Measurements from ENCODE around the gene ANAPC5. TPM values are rescaled to one million over a fixed set of nuclear protein-coding genes. Genes with fewer than 3 reads are reported as not detected.

Gene ANAPC5
- total and polyA plus RNA-seq, 2 experiments from 2014 or later: 128 to 144 TPM

DNA sequence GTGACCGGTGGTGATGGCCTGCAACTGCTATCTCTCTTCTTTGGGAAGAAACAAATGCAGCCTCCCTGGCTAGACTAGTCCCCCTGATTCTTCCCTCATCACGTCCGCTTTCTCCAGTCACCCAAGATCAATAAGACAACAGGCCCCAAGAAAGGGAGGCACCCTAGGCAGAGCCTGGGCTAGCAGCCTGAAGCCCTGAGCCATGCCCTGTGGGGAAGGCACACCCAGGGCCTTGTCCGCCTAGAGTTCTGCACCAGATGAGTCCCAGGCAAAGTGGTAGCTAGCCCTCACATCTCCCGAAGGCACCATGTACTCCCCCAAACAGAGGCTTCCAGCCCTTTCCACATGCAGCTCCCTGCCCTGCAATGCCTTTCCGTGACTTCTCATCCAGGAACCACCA lies 90.8 kb downstream of the ANAPC5 start:
- Histone ChIP-seq H3K4me1 (ENCODE audit: insufficient read depth) (no peaks in the 10 kb centered on the region), H4K20me1 (ENCODE audit: insufficient read depth) (no peaks in the 10 kb centered on the region), H3K27me3 (replicated peaks; ENCODE audit: insufficient read depth) (no peaks in the 10 kb centered on the region), H3K9me2 (ENCODE audit: insufficient read depth) (no peaks in the 10 kb centered on the region), H3K27ac (no peak overlapping the region), H3K9me3 (ENCODE audit: low read depth) (no peaks in the 10 kb centered on the region), H3K36me3 (ENCODE audit: low read depth) (peaks cover 16% of the 10 kb centered on the region; the same call in 1 of the 2 replicates), H3K4me3 (no peak overlapping the region), H3K9ac (no peak overlapping the region), H2AFZ (no peak overlapping the region), H3K79me2 (ENCODE audit: insufficient read depth) (no peaks in the 10 kb centered on the region), H3F3A (ENCODE audit: insufficient read depth) (no peaks in the 10 kb centered on the region), H3K4me2 (ENCODE audit: unreplicated experiment) (no peak overlapping the region)
- 91 to 96% methylated on average over 6 of the region's 6 CpGs for WGBS, 2 experiments (ENCODE audit: low coverage in 1 of 2, low lambda C conversion rate in 2 of 2, missing lambda C conversion rate in 2 of 2)
- in situ Hi-C loops (cut with MboI): no loop called here
- no peak for TF ChIP-seq EZH2 (IDR thresholded peaks at IDR 0.05; ENCODE audit: insufficient read depth, poor library complexity, severe bottlenecking)
- DNase-seq: no peak

GRCh38 chr12:121260091-121260490 lies 92.1 kb downstream of the ANAPC5 start:
- Histone ChIP-seq H3K79me2 (ENCODE audit: insufficient read depth) (no peaks in the 10 kb centered on the region), H3K9me2 (ENCODE audit: insufficient read depth) (no peaks in the 10 kb centered on the region), H3K4me1 (ENCODE audit: insufficient read depth) (no peaks in the 10 kb centered on the region), H3K36me3 (ENCODE audit: low read depth) (peaks cover 16% of the 10 kb centered on the region; the same call in 1 of the 2 replicates), H3K4me2 (ENCODE audit: unreplicated experiment) (no peak overlapping the region), H4K20me1 (ENCODE audit: insufficient read depth) (no peaks in the 10 kb centered on the region), H3K4me3 (no peak overlapping the region), H3K27me3 (replicated peaks; ENCODE audit: insufficient read depth) (no peaks in the 10 kb centered on the region), H3K27ac (no peak overlapping the region), H3F3A (ENCODE audit: insufficient read depth) (no peaks in the 10 kb centered on the region), H2AFZ (no peak overlapping the region), H3K9ac (no peak overlapping the region), H3K9me3 (ENCODE audit: low read depth) (no peaks in the 10 kb centered on the region)
- WGBS, 2 experiments (ENCODE audit: low coverage in 1 of 2, low lambda C conversion rate in 2 of 2, missing lambda C conversion rate in 2 of 2): 89 to 91% methylated on average over 7 of the region's 7 CpGs
- TF ChIP-seq EZH2phosphoT487 (IDR thresholded peaks at IDR 0.05; ENCODE audit: insufficient read depth, low read depth): no peak
- no peak for TF ChIP-seq EZH2 (IDR thresholded peaks at IDR 0.05; ENCODE audit: insufficient read depth, poor library complexity, severe bottlenecking)
- DNase-seq: no peak
- in situ Hi-C loops (cut with MboI): no loop called here

DNA sequence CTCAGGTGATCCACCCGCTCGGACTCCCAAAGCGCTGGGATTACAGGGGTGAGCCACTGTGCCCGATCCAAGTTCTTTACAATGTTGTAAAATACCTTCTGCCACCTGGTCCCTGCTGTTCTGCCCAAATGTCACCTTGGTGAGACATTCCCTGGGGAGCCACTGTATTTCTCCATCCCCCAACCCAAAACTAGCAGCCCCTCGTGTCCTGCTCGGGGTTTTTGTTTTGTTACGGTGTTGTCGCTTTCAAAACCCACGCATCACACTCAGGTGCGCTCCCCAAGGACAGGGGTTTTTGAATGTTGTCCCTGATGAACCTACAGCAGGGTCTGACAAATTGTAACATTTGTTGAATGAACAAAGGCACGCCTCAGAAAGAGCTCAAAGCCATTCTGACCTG lies 93.1 kb downstream of the ANAPC5 start:
- no peaks in the 10 kb centered on the region for H4K20me1 ChIP-seq (ENCODE audit: insufficient read depth)
- no peaks in the 10 kb centered on the region for H3K27me3 ChIP-seq (replicated peaks; ENCODE audit: insufficient read depth)
- no peaks in the 10 kb centered on the region for H3K9me3 ChIP-seq (ENCODE audit: low read depth)
- no peaks in the 10 kb centered on the region for H3K79me2 ChIP-seq (ENCODE audit: insufficient read depth)
- H2AFZ ChIP-seq: no peak overlapping the region
- no peak for DNase-seq
- H3K36me3 ChIP-seq (ENCODE audit: low read depth): peaks cover 22% of the 10 kb centered on the region; the same call in 1 of the 2 replicates
- H3K4me2 ChIP-seq (ENCODE audit: unreplicated experiment): no peak overlapping the region
- no peaks in the 10 kb centered on the region for H3F3A ChIP-seq (ENCODE audit: insufficient read depth)
- no peak overlapping the region for H3K27ac ChIP-seq
- WGBS, 2 experiments (ENCODE audit: low coverage in 1 of 2, low lambda C conversion rate in 2 of 2, missing lambda C conversion rate in 2 of 2): 92 to 95% methylated on average over 11 of the region's 11 CpGs
- H3K4me1 ChIP-seq (ENCODE audit: insufficient read depth): no peaks in the 10 kb centered on the region
- in situ Hi-C loops (cut with MboI): no loop called here
- TF ChIP-seq EZH2 (IDR thresholded peaks at IDR 0.05; ENCODE audit: insufficient read depth, poor library complexity, severe bottlenecking) (no peak), EZH2phosphoT487 (IDR thresholded peaks at IDR 0.05; ENCODE audit: insufficient read depth, low read depth) (no peak)
- no peak overlapping the region for H3K4me3 ChIP-seq
- no peaks in the 10 kb centered on the region for H3K9me2 ChIP-seq (ENCODE audit: insufficient read depth)
- no peak overlapping the region for H3K9ac ChIP-seq

Other genes with a start within 250 kb of the ANAPC5 start
- gene P2RX7, start 219.5 kb downstream of the ANAPC5 start, total RNA-seq (2014; rRNA removed; shearing (Covaris generic)): under 0.01 and 0.54 TPM in 2 replicates
- 0.15 and 0.53 TPM in 2 replicates for gene P2RX7, start 219.5 kb downstream of the ANAPC5 start, polyA plus RNA-seq (2016; fragmentation: Nextera tagmentation; extraction: Ambion mirVana)
- gene P2RX4, start 142.3 kb downstream of the ANAPC5 start, total RNA-seq (2014; rRNA removed; shearing (Covaris generic)): 27.9 and 52.0 TPM in 2 replicates
- 18.5 TPM in 2 replicates for gene P2RX4, start 142.3 kb downstream of the ANAPC5 start, polyA plus RNA-seq (2016; fragmentation: Nextera tagmentation; extraction: Ambion mirVana)
- 15.9 and 20.1 TPM in 2 replicates for gene CAMKK2, start 55.7 kb downstream of the ANAPC5 start, total RNA-seq (2014; rRNA removed; shearing (Covaris generic))
- 29.8 TPM in 2 replicates for gene CAMKK2, start 55.7 kb downstream of the ANAPC5 start, polyA plus RNA-seq (2016; fragmentation: Nextera tagmentation; extraction: Ambion mirVana)
- 42.8 and 47.2 TPM in 2 replicates for gene RNF34, start 47.7 kb upstream of the ANAPC5 start, total RNA-seq (2014; rRNA removed; shearing (Covaris generic))
- 42.8 and 48.2 TPM in 2 replicates for gene RNF34, start 47.7 kb upstream of the ANAPC5 start, polyA plus RNA-seq (2016; fragmentation: Nextera tagmentation; extraction: Ambion mirVana)
- 20.1 and 26.3 TPM in 2 replicates for gene KDM2B, start 228.6 kb upstream of the ANAPC5 start, total RNA-seq (2014; rRNA removed; shearing (Covaris generic))
- gene KDM2B, start 228.6 kb upstream of the ANAPC5 start, polyA plus RNA-seq (2016; fragmentation: Nextera tagmentation; extraction: Ambion mirVana): 8.2 and 10.6 TPM in 2 replicates